ENCODE results near the gene PYCR2.
A peak's percentile ranks its signal among the peaks of the same experiment; 100 is the strongest.
"Not testable (repeated sequence)": the region's sequence is repeated elsewhere in the genome, so short reads cannot be mapped to it uniquely, and the experiment has no call there.

The PYCR2 gene

DNA sequence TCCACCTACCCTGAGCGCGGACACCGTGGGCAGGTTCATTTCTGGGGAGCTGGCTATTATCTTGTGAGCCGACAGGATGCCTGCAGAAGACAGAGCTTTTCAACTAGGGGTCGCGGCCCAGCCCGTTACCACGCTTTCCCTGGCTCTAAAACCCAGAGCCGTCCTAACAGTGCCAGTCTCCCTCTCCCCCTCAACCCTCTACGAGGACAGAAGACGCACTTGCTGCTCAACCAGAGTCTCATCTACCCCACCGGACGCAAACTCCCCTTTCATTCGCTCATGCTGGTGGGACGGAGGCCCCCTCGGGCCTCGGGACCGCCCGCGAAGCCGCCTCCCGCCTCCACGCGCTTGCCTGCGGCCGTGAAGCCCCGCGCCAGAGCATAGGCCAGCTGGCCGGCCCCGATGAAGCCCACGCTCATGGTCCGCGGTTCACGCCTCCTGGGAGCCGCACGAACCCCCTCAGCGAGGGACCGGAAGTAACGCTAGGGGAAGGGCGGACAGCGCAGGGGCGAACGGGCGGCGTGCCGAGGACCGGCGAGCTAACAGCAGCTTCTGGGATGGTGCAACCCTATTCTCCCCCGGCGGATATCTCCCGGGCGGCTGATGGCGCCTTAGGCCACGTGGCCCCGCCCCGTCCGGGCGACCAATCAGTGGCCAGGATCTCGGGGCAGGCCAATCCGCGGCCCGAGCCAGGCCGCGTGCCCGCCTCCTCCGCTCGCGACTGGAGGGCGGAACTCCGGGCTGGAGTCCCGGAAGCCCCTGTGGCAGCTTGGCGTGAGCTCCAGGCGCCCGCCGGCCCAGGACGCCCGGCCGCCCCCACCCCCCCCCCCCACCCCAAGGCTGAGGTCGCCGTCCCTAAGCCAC lies at the start of gene PYCR2:
PYCR2 (minus strand) TSS at position 559 of the 864 bp plus-strand sequence; CDS start at position 419, 140 bp downstream.
- DNase-seq, result peak; percentile 92

DNA sequence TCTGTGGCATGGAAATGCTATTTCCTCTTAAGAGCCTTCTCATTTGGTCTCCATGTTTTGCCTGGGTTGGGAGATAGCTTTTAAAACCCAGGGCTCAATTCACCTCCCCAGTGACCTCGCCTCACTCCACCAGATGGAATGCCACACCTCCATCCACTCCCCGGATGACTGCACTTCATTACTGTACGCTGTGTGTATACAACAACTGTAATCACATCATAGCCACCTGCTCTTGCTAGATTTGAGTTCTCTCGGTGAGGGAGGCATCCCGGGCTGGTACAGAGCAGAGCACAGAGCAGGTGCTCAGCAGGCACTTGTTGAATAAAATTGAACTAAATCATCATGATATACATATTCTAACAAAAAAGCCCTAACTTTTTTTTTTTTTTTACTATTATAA lies 49.1 kb upstream of the PYCR2 start:
- no peak for DNase-seq

GRCh38 chr1:225972344-225973152 lies 48.5 kb upstream of the PYCR2 start:
- no peak for DNase-seq

DNA sequence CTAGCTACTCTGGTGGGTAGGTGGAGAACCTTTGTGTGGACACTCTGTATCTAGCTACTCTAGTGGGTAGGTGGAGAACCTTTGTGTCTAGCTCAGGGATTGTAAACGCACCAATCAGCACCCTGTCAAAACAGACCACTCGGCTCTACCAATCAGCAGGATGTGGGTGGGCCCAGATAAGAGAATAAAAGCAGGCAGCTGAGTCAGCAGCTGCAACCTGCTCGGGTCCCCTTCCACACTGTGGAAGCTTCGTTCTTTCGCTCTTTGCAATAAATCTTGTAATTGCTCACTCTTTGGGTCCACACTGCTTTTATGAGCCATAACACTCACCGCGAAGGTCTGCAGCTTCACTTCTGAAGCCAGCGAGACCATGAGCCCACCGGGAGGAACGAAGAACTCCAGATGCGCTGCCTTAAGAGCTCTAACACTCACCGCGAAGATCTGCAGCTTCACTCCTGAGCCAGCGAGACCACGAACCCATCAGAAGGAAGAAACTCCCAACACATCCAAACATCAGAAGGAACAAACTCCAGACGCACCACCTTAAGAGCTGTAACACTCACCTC lies 46.6 kb upstream of the PYCR2 start:
- not testable (repeated sequence) for DNase-seq

GRCh38 chr1:225969751-225970150 lies 45.7 kb upstream of the PYCR2 start:
- not testable (repeated sequence) for DNase-seq

DNA sequence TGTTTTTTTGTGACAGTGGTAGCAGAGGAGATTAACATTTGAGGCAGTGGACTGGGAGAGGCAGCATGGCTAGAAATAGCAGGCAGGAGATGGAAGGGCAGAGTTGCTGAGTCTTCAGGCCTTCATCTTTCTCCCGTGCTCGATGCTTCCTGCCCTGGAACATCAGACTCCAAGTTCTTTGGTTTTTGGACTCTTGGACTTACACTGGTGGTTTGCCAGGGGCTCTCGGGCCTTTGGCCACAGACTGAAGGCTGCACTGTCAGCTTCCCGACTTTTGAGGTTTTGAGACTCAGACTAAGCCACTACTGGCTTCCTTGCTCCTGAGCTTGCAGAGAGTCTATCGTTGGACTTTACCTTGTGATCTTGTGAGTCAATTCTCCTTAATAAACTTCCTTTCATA lies 41.2 kb upstream of the PYCR2 start:
- DNase-seq, result no peak

DNA sequence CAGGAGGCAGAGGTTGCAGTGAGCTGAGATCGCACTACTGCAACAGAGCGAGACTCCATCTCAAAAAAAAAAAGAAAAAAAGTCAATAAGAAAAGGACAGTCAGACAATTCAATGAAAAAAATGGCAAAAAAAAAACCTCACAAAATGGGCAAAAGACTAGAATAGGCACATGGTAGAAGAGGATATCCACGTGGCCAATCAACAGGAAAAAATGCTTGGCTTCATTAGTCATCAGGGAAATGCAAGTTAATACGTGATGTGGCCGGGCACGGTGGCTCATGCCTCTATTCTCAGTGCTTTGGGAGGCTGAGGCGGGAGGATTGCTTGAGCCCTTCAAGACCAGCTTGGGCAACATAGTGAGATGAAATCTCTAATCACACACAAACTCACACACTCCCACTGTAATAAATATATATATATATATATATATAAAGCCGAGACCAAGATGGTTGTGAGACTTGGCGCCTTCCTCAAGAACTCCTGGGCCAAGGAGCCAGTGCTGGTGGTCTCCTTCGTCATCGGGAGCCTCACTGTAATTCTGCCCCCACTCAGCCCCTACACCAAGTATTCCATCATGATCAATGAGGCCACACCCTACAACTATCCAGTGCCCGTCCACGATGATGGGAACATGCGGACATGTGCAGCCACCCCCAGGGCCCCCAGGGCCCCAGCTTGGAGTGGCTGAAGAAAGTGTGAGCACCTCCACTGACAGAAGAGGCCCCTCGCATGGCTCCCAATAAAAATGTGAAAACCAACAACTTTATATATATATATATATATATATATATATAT lies 39.9 kb upstream of the PYCR2 start:
- no peak for DNase-seq

GRCh38 chr1:225962440-225962975 lies 38.5 kb upstream of the PYCR2 start:
- peak; percentile 27 to 65 for DNase-seq

- DNase-seq, result no peak
Observed at GRCh38 chr1:225961659-225962439, 37.8 kb upstream of the PYCR2 start.

- no peak for DNase-seq
Observed at GRCh38 chr1:225958041-225958440, 34.0 kb upstream of the PYCR2 start.

DNA sequence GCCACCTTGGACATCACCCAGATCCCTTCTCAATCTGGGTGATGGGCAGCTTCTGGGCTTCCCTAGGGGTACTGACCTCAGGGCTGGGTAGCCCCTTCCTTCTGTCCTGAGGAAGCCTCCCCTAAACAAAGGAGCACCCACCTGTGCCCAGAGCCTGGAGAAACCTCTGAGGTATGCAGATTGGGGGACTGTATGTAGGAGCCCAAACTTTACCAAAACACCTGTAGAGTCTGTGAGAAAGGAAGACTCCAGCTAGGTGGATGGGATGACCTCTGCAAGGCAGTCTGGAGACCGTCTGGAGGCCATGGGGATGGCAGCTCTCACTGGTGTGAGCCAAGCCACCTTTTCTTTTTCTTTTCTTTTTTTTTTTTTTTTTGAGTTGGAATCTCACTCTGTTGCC lies 30.7 kb upstream of the PYCR2 start:
- DNase-seq, result no peak

DNA sequence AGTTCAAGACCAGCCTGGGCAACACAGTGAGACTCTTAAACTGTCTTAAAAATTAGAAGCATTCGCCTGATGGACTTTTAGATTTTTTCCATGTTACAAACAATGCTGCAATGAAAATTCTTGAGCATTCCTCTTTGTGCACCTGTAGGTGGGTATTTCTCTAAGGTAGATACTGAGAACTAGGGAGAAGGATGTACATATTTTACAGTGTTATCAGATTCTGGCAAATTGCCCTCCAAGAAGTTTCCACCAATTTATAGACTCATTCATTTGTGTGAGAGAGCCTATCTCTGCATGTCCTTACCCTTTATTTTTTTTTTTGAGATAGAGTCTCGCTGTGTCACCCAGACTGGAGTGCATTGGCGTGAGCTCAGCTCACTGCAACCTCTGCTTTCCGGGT lies 29.3 kb upstream of the PYCR2 start:
- DNase-seq, result no peak

DNA sequence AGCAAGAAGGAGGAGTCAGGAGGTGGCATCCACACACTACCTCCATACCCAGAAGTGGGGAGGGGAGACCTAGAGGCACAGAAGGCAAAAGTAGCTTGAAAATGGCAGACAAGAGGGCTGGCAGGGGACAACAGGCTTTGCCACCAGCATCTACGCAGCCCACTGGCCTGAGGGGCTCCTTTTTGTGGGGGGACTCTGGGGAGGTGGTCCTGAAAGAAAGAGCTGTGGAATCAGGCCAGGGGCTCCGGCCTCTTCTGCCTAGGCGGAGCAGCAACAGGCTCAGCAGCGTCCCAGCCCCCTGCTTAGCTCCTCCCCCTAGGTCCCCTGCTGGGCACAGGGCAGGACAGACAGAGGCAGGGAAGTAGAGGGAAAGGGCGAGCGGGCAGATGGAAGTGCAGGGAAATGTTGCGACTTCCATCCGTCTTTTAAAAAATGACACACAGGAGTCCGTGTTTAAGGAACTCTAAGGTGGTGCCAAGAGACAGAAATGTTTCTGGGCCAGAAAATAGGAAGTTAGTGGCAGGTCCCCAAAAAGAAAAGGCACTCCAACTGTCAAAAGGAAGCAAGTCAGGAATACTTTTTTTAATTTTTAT lies 27.0 kb upstream of the PYCR2 start:
- DNase-seq, result no peak

- no peak for DNase-seq
Observed at GRCh38 chr1:225949041-225949440, 25.0 kb upstream of the PYCR2 start.

GRCh38 chr1:225946803-225947202 lies 22.8 kb upstream of the PYCR2 start:
- no peak for DNase-seq

- DNase-seq, result no peak
Observed at GRCh38 chr1:225946082-225946620, 22.1 kb upstream of the PYCR2 start.

GRCh38 chr1:225945564-225945963 lies 21.5 kb upstream of the PYCR2 start:
- DNase-seq, result no peak

- no peak for DNase-seq
Observed at GRCh38 chr1:225944951-225945350, 20.9 kb upstream of the PYCR2 start.

GRCh38 chr1:225944387-225944786 lies 20.3 kb upstream of the PYCR2 start:
- no peak for DNase-seq

- no peak for DNase-seq
Observed at GRCh38 chr1:225943582-225943981, 19.5 kb upstream of the PYCR2 start.

DNA sequence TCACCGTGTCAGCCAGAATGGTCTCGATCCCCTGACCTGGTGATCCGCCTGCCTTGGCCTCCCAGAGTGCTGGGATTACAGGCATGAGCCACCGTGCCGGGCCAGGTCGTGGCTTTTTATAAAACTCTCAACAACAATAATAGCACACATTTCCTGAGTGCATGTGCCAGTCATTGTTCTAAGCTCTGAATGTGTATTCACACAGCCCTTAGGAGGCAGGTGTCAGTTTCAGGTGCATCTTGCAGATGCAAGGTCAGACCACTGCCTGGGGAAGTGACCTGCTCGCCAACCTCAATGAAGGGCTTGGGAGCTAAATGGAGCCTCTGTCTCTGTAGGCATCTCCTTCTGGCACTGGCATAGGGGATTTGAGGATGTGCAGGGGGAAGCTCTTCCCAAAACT lies 18.5 kb upstream of the PYCR2 start:
- DNase-seq, result no peak

Measured in stimulated activated CD4-positive, alpha-beta T cell treated with anti-CD3 and anti-CD28 coated beads, Interleukin-4, amount 100 ng/mL, for 4 hours (primary cell).